ENCODE results near the gene H1-8. TPM values are rescaled to one million over a fixed set of nuclear protein-coding genes. Genes with fewer than 3 reads are reported as not detected.

The H1-8 gene
- total RNA-seq, 4 donors from 2014 or later = not detected

GRCh38 chr3:129564981-129565644 is 22.1 kb downstream of the H1-8 start:
- Histone ChIP-seq H3K4me1 (peaks cover 47 to 68% (median 62%) of the 10 kb centered on the region in 4 donors), H3K36me3 (peaks cover 11 to 91% (median 61%) of the 10 kb centered on the region in 4 donors)

DNA sequence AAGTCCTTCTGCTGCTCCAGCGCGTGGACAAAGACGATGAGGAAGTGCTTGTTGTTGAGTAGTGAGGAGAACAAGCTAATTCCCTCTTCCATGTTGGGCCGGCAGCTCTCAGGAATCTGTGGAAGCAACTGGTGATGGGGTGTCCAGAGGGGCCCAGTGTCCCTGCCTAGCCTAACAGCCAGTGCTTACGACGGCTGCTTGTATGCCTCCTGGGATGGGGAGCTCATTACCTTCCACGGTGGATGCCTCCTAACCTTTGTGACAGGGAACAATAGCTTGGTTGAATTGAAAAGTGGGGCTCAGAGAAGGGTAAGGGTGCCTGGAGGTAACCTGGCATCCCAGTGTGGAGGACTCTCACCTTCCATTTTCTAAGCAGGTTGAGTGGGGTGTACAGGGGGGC is 22.9 kb downstream of the H1-8 start:
- H3K9me3 ChIP-seq = no peaks in the 10 kb centered on the region
- TF ChIP-seq, protein P1, sequence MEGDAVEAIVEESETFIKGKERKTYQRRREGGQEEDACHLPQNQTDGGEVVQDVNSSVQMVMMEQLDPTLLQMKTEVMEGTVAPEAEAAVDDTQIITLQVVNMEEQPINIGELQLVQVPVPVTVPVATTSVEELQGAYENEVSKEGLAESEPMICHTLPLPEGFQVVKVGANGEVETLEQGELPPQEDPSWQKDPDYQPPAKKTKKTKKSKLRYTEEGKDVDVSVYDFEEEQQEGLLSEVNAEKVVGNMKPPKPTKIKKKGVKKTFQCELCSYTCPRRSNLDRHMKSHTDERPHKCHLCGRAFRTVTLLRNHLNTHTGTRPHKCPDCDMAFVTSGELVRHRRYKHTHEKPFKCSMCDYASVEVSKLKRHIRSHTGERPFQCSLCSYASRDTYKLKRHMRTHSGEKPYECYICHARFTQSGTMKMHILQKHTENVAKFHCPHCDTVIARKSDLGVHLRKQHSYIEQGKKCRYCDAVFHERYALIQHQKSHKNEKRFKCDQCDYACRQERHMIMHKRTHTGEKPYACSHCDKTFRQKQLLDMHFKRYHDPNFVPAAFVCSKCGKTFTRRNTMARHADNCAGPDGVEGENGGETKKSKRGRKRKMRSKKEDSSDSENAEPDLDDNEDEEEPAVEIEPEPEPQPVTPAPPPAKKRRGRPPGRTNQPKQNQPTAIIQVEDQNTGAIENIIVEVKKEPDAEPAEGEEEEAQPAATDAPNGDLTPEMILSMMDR (IDR thresholded peaks at IDR 0.05) = no peak
- TF ChIP-seq POLR2A (IDR thresholded peaks at IDR 0.05; ENCODE audit: low read depth) = no peak
- no peak for TF ChIP-seq EP300 (IDR thresholded peaks at IDR 0.05)
- no peak for TF ChIP-seq POLR2AphosphoS5 (IDR thresholded peaks at IDR 0.05)
- no peak overlapping the region for H3K27ac ChIP-seq (replicated peaks in 1 of 4)
- H3K36me3 ChIP-seq = peaks cover 14 to 93% (median 67%) of the 10 kb centered on the region in 4 donors
- H3K4me3 ChIP-seq = no peak overlapping the region
- WGBS = 95% methylated on average over 7 of the region's 7 CpGs
- DNase-seq (ENCODE audit: extremely low spot score) = no peak
- intact Hi-C loops (cut with DNase I) = no loop called here
- no peaks in the 10 kb centered on the region for H3K27me3 ChIP-seq
- H3K4me1 ChIP-seq = peaks cover 39 to 60% (median 54%) of the 10 kb centered on the region in 4 donors

More at GRCh38 chr3:129564981-129565644, 22.1 kb downstream of the H1-8 start:
- Histone ChIP-seq H3K9me3 (no peaks in the 10 kb centered on the region), H3K27ac (replicated peaks in 1 of 4) (peak overlapping the region; percentile 19 to 62 (median 41)), H3K4me3 (no peak overlapping the region), H3K27me3 (no peaks in the 10 kb centered on the region)
- DNase-seq (ENCODE audit: extremely low spot score) = no peak
- TF ChIP-seq POLR2AphosphoS5 (IDR thresholded peaks at IDR 0.05) (no peak), POLR2A (IDR thresholded peaks at IDR 0.05; ENCODE audit: low read depth) (no peak), EP300 (IDR thresholded peaks at IDR 0.05) (no peak)
- TF ChIP-seq, protein P1 (IDR thresholded peaks at IDR 0.05) = no peak
- intact Hi-C loops (cut with DNase I) = no loop called here
- 85% methylated on average over 5 of the region's 21 CpGs for WGBS

- intact Hi-C loops (cut with DNase I) = no loop called here
- peaks cover 14 to 98% (median 72%) of the 10 kb centered on the region in 4 donors for H3K36me3 ChIP-seq
- TF ChIP-seq EP300 (IDR thresholded peaks at IDR 0.05) (no peak), POLR2AphosphoS5 (IDR thresholded peaks at IDR 0.05) (no peak)
- TF ChIP-seq, protein P1 (IDR thresholded peaks at IDR 0.05) = no peak
- WGBS = 55% methylated on average over 8 of the region's 18 CpGs
- DNase-seq (ENCODE audit: extremely low spot score) = no peak
- H3K4me3 ChIP-seq = no peak overlapping the region
- H3K9me3 ChIP-seq = no peaks in the 10 kb centered on the region
- peaks cover 26 to 47% (median 40%) of the 10 kb centered on the region in 4 donors for H3K4me1 ChIP-seq
- H3K27ac ChIP-seq (replicated peaks in 1 of 4) = peak overlapping the region in 1 of 4 donors; percentile 39
- no peaks in the 10 kb centered on the region for H3K27me3 ChIP-seq
Observed at GRCh38 chr3:129567176-129567705, 24.3 kb downstream of the H1-8 start.

DNA sequence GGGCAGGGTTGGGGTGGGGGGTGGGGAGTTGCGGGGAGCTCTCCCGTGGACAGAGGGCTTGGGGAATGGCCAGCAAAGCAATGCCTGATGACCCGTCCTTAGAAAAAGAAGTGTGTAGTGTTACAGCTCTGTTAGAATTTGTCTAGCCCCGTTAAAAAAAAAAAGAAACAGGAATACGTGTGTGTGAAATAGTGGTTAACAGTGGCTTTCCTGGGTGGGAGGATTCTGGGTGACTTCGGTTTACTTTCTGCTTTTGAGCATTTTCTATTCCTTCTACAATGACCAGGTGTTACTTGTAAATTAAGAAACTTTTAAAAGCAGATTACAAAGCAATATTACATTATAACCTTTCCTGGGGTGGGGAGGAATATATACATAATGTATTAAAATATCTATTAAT is 25.0 kb downstream of the H1-8 start:
- 64% methylated on average over 6 of the region's 6 CpGs for WGBS
- Histone ChIP-seq H3K36me3 (peaks cover 14 to 98% (median 72%) of the 10 kb centered on the region in 4 donors), H3K4me3 (no peak overlapping the region), H3K4me1 (peaks cover 23 to 45% (median 38%) of the 10 kb centered on the region in 4 donors), H3K27me3 (no peaks in the 10 kb centered on the region), H3K27ac (replicated peaks in 1 of 4) (peak overlapping the region in 1 of 4 donors; percentile 39), H3K9me3 (no peaks in the 10 kb centered on the region)
- intact Hi-C loops (cut with DNase I) = no loop called here
- no peak for TF ChIP-seq POLR2AphosphoS5 (IDR thresholded peaks at IDR 0.05)
- TF ChIP-seq EP300 (IDR thresholded peaks at IDR 0.05) = no peak
- TF ChIP-seq, protein P1 (IDR thresholded peaks at IDR 0.05) = no peak
- TF ChIP-seq POLR2A (IDR thresholded peaks at IDR 0.05; ENCODE audit: low read depth) = no peak
- no peak for DNase-seq (ENCODE audit: extremely low spot score)
